ENCODE measurements around the gene KLF8. TPM values are rescaled to one million over a fixed set of nuclear protein-coding genes. Genes with fewer than 3 reads are reported as not detected.

KLF8 gene
- total and polyA plus RNA-seq, 12 donors, result 2.5 to 6.6 (median 3.9) TPM

- intact Hi-C loops (cut with DNase I), result no loop called here
These were observed 16.3 kb downstream of the KLF8 start for GRCh38 chrX:56248492-56248891.

GRCh38 chrX:56253832-56254703 lies 21.9 kb downstream of the KLF8 start:
- WGBS, 4 donors, result 75 to 97% (median 84%) methylated on average over 1 to 10 of the region's 10 CpGs
- TF ChIP-seq POLR2A (IDR thresholded peaks at IDR 0.05), result no peak
- TF ChIP-seq, protein P1, sequence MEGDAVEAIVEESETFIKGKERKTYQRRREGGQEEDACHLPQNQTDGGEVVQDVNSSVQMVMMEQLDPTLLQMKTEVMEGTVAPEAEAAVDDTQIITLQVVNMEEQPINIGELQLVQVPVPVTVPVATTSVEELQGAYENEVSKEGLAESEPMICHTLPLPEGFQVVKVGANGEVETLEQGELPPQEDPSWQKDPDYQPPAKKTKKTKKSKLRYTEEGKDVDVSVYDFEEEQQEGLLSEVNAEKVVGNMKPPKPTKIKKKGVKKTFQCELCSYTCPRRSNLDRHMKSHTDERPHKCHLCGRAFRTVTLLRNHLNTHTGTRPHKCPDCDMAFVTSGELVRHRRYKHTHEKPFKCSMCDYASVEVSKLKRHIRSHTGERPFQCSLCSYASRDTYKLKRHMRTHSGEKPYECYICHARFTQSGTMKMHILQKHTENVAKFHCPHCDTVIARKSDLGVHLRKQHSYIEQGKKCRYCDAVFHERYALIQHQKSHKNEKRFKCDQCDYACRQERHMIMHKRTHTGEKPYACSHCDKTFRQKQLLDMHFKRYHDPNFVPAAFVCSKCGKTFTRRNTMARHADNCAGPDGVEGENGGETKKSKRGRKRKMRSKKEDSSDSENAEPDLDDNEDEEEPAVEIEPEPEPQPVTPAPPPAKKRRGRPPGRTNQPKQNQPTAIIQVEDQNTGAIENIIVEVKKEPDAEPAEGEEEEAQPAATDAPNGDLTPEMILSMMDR (IDR thresholded peaks at IDR 0.05), result no peak
- intact Hi-C loops (cut with DNase I), result no loop called here
- Histone ChIP-seq H3K4me1 (replicated peaks in 1 of 2) (no peaks in the 10 kb centered on the region), H3K27me3 (no peaks in the 10 kb centered on the region), H3K4me3 (no peak overlapping the region), H3K36me3 (replicated peaks in 1 of 2) (no peaks in the 10 kb centered on the region), H3K27ac (no peak overlapping the region), H3K9me3 (replicated peaks in 1 of 3) (no peaks in the 10 kb centered on the region)
- DNase-seq, result no peak

More at GRCh38 chrX:56248492-56248891, 16.3 kb downstream of the KLF8 start:
- no peaks in the 10 kb centered on the region for H3K9me3 ChIP-seq (replicated peaks in 1 of 3)
- TF ChIP-seq POLR2A (IDR thresholded peaks at IDR 0.05), result no peak
- TF ChIP-seq, protein P1 (IDR thresholded peaks at IDR 0.05), result peak; percentile 51 to 70 (median 60)
- no peaks in the 10 kb centered on the region for H3K36me3 ChIP-seq (replicated peaks in 1 of 2)
- no peaks in the 10 kb centered on the region for H3K27me3 ChIP-seq
- no peak overlapping the region for H3K4me3 ChIP-seq
- H3K27ac ChIP-seq, result no peak overlapping the region
- WGBS, 4 donors, result 2 to 11% (median 5%) methylated on average over 4 to 5 of the region's 5 CpGs
- DNase-seq, result peak; percentile 42 to 75 (median 57)
- H3K4me1 ChIP-seq (replicated peaks in 1 of 2), result no peaks in the 10 kb centered on the region

DNA sequence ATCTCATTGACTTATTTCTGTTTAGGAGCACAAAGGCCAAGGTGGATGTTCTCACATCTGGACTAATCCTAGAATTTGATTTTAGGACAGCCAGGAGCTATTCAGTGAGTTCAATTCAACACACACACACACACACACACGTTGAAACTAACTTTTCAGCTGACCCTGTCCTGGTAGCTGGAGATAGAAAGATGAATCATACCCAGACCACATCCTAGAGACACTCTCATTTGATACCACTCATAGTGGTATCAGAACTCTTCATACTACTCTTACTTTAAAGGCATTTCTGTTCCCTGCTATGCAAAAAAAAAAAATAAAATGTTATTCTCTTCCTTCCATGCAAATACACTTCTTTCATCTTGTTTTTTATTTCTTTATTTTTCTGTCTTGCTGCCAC lies 36.7 kb downstream of the KLF8 start:
- H3K27me3 ChIP-seq, result peaks cover 12% of the 10 kb centered on the region
- no peaks in the 10 kb centered on the region for H3K9me3 ChIP-seq (replicated peaks in 1 of 3)
- no peaks in the 10 kb centered on the region for H3K4me1 ChIP-seq (replicated peaks in 1 of 2)
- H3K27ac ChIP-seq, result no peak overlapping the region
- no peak for DNase-seq
- 38 to 50% (median 44%) methylated on average over 1 of the region's 1 CpG for whole genome bisulfite sequencing, 4 donors
- no peak overlapping the region for H3K4me3 ChIP-seq
- intact Hi-C loops (cut with DNase I), result no loop called here
- TF ChIP-seq POLR2A (IDR thresholded peaks at IDR 0.05), result no peak
- TF ChIP-seq, protein P1 (IDR thresholded peaks at IDR 0.05), result no peak
- no peaks in the 10 kb centered on the region for H3K36me3 ChIP-seq (replicated peaks in 1 of 2)

DNA sequence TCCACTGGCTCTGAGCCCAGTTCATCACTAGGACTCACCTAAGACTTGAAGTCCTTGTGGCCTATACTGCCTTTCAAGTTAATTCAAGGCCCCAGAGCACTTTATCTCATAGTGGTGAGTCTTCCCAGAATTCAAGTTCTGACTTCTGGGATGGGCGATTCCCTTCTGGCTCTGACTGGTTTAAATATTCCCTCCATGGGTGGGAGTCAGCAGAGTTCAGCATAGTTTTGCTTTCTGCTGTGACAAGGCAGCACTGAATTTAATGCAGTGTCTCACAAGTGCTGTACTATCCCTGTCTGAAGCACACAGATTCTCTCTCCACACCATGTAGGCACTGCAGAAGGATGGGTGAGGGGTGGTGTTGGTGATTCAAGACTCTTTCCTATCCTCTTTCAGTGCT lies 46.5 kb downstream of the KLF8 start:
- H3K9me3 ChIP-seq (replicated peaks in 1 of 3), result no peaks in the 10 kb centered on the region
- H3K4me1 ChIP-seq (replicated peaks in 1 of 2), result no peaks in the 10 kb centered on the region
- TF ChIP-seq POLR2A (IDR thresholded peaks at IDR 0.05), result no peak
- TF ChIP-seq, protein P1 (IDR thresholded peaks at IDR 0.05), result no peak
- H3K27me3 ChIP-seq, result peaks cover 12% of the 10 kb centered on the region
- H3K36me3 ChIP-seq (replicated peaks in 1 of 2), result no peaks in the 10 kb centered on the region
- intact Hi-C loops (cut with DNase I), result no loop called here
- DNase-seq, result no peak
- no peak overlapping the region for H3K27ac ChIP-seq
- WGBS, 4 donors, result 58 to 82% (median 75%) methylated on average over 1 of the region's 1 CpG; no CpG with 5 or more reads in 1 of the 4 donors
- no peak overlapping the region for H3K4me3 ChIP-seq
